Heart right ventricle (tissue), 16 donors: ENCODE measurements around the gene SOS2. TPM values are rescaled to one million over a fixed set of nuclear protein-coding genes. Genes with fewer than 3 reads are reported as not detected.
A peak's percentile ranks its signal among the peaks of the same experiment; 100 is the strongest.

Source experiments
- ATAC-seq, 8 donors: fragments of 200-7000 bp; cut with Tn5 transposase; one replicate each; pipeline ENCODE4 v1.9.1; 2020; ENCODE audit warnings: mild to moderate bottlenecking in 8 of 8, moderate library complexity in 8 of 8, moderate number of reproducible peaks in 1 of 8
- DNase-seq, 2 donors: peaks; one replicate each; pipeline ENCODE4 v3.0.0-alpha.2; 2020
- H3K27ac ChIP-seq, 10 donors: fragments of 200-600 bp; sonication (generic) in 2 of 10; one replicate each; pipeline versions ENCODE4 v1.5.0 to v1.8.0; 2020 to 2022; ENCODE audit warnings: mild to moderate bottlenecking in 3 of 10
- H3K27me3 ChIP-seq, 7 donors: fragments of 200-600 bp; one replicate each; pipeline ENCODE4 v1.8.0; 2021 to 2022; ENCODE audit warnings: mild to moderate bottlenecking in 2 of 7
- H3K36me3 ChIP-seq, 9 donors: fragments of 200-600 bp; sonication (generic) in 1 of 9; one replicate each; pipeline versions ENCODE4 v1.5.0 to v1.8.0; 2020 to 2022; ENCODE audit warnings: mild to moderate bottlenecking in 2 of 9
- H3K4me1 ChIP-seq, 9 donors: fragments of 200-600 bp; sonication (generic) in 1 of 9; one replicate each; pipeline versions ENCODE4 v1.5.0 to v1.8.0; 2020 to 2022; ENCODE audit warnings: mild to moderate bottlenecking in 4 of 9
- H3K4me3 ChIP-seq, 10 donors: fragments of 200-600 bp; sonication (generic) in 2 of 10; one replicate each; pipeline versions ENCODE4 v1.5.0 to v1.8.0; 2020 to 2022; ENCODE audit warnings: mild to moderate bottlenecking in 7 of 10, moderate library complexity in 2 of 10
- H3K9me3 ChIP-seq, 11 donors: fragments of 200-600 bp in 10 of 11; sonication (generic) in 2 of 11; one replicate each; pipeline versions ENCODE4 v1.5.0 to v1.8.0; 2013 to 2022; ENCODE audit warnings: mild to moderate bottlenecking in 2 of 11, control low read depth in 1 of 11, moderate library complexity in 1 of 11
- CTCF ChIP-seq, 9 donors: fragments of 200-600 bp; sonication (generic) in 2 of 9; IDR thresholded peaks; one replicate each; pipeline versions ENCODE4 v1.5.0 to v1.8.0; 2021 to 2022; ENCODE audit warnings: antibody characterized with exemption in 9 of 9, mild to moderate bottlenecking in 5 of 9, moderate library complexity in 1 of 9
- WGBS, 2 donors: extraction: QIAGEN DNeasy Blood & Tissue Kit; methylation state at CpG; one replicate each; pipeline ENCODE4 v1.1.7; 2013; ENCODE audit warnings: inconsistent platforms in 1 of 2; 5-methylcytosine and 5-hydroxymethylcytosine counted together
- intact Hi-C, 10 donors: fragments of 100-400 bp; cut with DNase I; formaldehyde crosslinking; loops; one replicate each; pipeline versions ENCODE4 v1.11.1 to v1.14.2; 2022
- polyA plus RNA-seq, 2 donors: library from polyadenylated mRNA; stranded (reverse); fragments of 200-250 nt; gene quantifications; one replicate each; pipeline ENCODE4 v1.2.3, GENCODE V29; 2013
- total RNA-seq, 10 donors: library from RNA; stranded (reverse); fragmentation: NEBNext Ultra II Directional in 3 of 10; extraction: Animal tissue kit (Norgen Biotek cat#: 25700) in 3 of 10; gene quantifications; one replicate each; pipeline versions ENCODE4 v1.2.1 to v1.2.4, GENCODE V29; 2021 to 2023
- donor health status: Arrhythmogenic right ventricular cardiomyopathy.
- donor health status: ischemic (EF 13 %, LVEDD 7.1; RV severe dilation, severe dysfunction).
- donor health status: healthy with polysubstance abuse.
- donor health status: DM: no; HTN: yes; CAD: no.
- donor health status: DM: no; HTN: no; CAD: no.
- donor health status: ischemic (EF 25% LVEDD 6.9; RV normal size, moderate dysfunction).
- donor health status: ischemic (EF 25% LVEDD 5.7; RV mildly dilated, moderate dysfunction).
- donor health status: healthy.
- donor health status: DM: yes; HTN: yes; CAD: no.
- donor health status: Ischemic cardiomyopathy.
- donor health status: ischemic (EF 35%, LVEDD 5.7; RV mildly dilated, moderate dysfunction).
- donor health status: nonischemic (EF 11% LVEDD 7.7; RV severe dilation, severe dysfunction).
- donor health status: DM: yes; HTN: yes; CAD: no.
- donor health status: PGD.
- donor health status: ischemic (EF 29% LVEDD 5.4; RV normal size, mild dysfunction).
- donor health status: nonischemic (EF 23%, LVEDD 6.1; RV moderate dilation, normal function).

Gene SOS2
- total and polyA plus RNA-seq, 12 donors = 10.1 to 40.0 (median 32.3) TPM

DNA sequence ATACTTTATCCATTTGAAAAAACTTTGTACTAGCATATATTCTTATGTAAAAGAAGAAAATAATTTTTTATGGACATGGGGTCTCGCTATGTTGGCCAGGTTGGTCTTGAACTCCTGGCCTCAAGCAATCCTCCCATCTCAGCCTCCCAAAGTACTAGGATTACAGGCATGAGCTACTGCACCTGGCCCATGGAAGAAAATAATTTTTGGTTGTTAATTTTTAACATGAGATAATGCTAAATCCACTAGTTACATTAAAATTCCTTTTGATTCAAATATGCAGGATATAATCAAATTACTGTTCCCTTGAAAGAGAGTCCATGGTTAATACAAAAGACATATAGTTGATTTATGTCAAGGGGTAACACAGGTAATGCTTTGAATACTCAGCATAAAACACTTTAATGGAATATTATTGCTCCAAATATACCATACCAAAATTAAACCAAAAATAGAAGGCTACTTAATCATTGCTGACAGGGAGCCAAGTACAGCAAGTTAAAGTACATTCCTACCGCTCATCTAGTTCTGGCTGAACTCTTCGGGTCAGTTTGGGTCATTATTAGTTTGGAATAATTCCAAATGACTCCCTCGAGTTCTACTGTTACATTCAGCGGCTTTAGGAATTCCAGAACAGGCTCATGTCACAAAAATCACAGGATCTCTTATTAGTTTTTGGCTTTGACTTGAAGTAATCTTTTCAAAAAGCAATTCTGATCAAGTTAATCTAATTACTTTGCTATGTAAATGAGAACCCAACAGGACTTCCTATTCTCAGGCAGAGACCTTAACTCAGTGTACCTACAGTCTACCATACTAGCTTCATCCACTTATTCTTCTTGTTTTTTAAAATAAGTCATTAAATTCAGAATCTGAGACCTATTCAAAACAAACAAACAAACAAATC, 6.1 kb downstream of the SOS2 start:
- WGBS, 2 donors = 22 to 25% methylated on average over 5 of the region's 5 CpGs
- intact Hi-C loops = loop anchor here in 1 of 10 donors (5.0 kb wide), 1 partner anchor 363 kb away; no protein-coding TSS in a partner anchor

DNA sequence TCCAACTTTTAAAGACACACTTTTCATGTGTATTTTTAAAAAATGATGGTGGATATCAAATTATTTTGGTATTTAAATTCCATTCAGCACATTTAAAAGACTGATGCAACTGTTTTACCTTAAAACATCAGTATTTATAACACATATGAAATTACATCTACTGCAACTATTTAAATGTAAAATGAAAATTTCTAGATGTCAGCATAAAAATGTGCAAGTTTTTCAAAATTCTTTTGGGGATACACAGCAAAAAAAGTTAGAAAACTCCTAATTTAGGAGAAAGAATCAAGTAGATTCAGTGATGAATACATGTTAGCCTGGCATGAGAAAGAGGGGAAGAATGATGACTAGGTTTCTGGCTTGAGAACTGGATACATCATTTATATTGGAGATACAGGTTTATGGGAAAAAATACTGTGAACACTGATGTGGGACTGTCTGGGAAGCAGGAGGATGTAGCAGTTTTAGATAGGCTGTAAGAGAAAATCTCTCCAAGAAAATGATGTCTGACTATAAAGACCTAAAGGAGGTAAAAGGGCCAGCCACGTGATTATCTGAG, 9.2 kb downstream of the SOS2 start:
- Histone ChIP-seq H3K9me3 (no peaks in the 10 kb centered on the region), H3K27me3 (no peaks in the 10 kb centered on the region), H3K4me1 (peaks cover 4 to 83% (median 48%) of the 10 kb centered on the region in 9 donors), H3K27ac (peak overlapping the region in 2 of 10 donors; percentile 37 to 42), H3K4me3 (no peak overlapping the region), H3K36me3 (peaks cover 0 to 12% (median 0%) of the 10 kb centered on the region in 9 donors)
- DNase-seq = no peak
- no peak for ATAC-seq
- 61 to 65% methylated on average over 1 of the region's 1 CpG for WGBS, 2 donors
- no peak for TF ChIP-seq CTCF (IDR thresholded peaks at IDR 0.05)
- intact Hi-C loops = no loop called here

More for the DNA sequence above, 6.1 kb downstream of the SOS2 start:
- Histone ChIP-seq H3K4me1 (peaks cover 9 to 91% (median 66%) of the 10 kb centered on the region in 9 donors), H3K27me3 (no peaks in the 10 kb centered on the region), H3K9me3 (no peaks in the 10 kb centered on the region), H3K36me3 (peaks cover 0 to 12% (median 0%) of the 10 kb centered on the region in 9 donors), H3K4me3 (peak overlapping the region in 2 of 10 donors; percentile 5), H3K27ac (peak overlapping the region in 9 of 10 donors; percentile 28 to 77 (median 55))
- ATAC-seq = peak; percentile 82 to 93 (median 91)
- peak in 1 of 2 donors; percentile 51 for DNase-seq
- TF ChIP-seq CTCF (IDR thresholded peaks at IDR 0.05) = no peak

DNA sequence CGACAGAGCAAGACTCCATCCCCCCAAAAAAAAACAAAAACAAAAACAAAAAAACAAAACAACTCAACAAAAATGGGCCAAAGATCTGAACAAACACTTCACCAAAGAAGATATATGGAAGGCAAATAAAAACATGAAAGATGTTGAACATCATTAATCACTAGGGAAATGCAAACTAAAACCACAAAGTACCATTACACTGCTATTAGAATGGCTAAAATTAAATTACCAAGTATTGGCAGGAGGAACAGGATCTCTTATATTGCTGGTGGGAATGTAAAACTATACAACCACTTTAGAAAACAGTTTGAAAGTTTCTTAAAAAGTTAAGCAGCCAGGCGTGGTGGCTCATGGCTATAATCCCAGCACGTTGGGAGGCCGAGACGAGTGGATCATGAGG, 12.9 kb downstream of the SOS2 start:
- no peak for TF ChIP-seq CTCF (IDR thresholded peaks at IDR 0.05)
- no peak for ATAC-seq
- Histone ChIP-seq H3K4me1 (peaks cover 0 to 91% (median 38%) of the 10 kb centered on the region in 9 donors), H3K27ac (no peak overlapping the region), H3K27me3 (no peaks in the 10 kb centered on the region), H3K4me3 (no peak overlapping the region), H3K9me3 (no peaks in the 10 kb centered on the region), H3K36me3 (peaks cover 0 to 10% (median 0%) of the 10 kb centered on the region in 9 donors)
- intact Hi-C loops = no loop called here
- 75 to 80% methylated on average over 5 of the region's 5 CpGs for WGBS, 2 donors
- DNase-seq = no peak

DNA sequence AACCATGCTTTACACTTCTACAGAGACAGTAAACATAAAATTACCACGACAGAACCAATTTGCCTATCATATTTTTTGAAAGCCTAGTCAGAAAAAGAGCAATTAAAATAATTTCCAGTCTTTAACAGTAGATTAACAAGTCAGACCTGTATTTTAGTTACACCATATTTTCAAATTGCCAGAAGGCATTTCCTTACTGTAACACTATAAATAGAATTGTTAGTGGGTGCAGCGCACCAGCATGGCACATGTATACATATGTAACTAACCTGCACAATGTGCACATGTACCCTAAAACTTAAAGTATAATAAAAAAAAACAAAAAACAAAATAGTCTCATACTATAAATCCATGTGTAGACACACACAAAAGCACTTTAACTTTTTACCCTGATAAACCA, 16.0 kb downstream of the SOS2 start:
- Histone ChIP-seq H3K27me3 (no peaks in the 10 kb centered on the region), H3K36me3 (no peaks in the 10 kb centered on the region), H3K4me1 (peaks cover 0 to 73% (median 34%) of the 10 kb centered on the region in 9 donors), H3K9me3 (no peaks in the 10 kb centered on the region), H3K4me3 (no peak overlapping the region), H3K27ac (no peak overlapping the region)
- ATAC-seq (no peak), DNase-seq (no peak)
- intact Hi-C loops = no loop called here
- 54 to 65% methylated on average over 2 of the region's 2 CpGs for WGBS, 2 donors
- no peak for TF ChIP-seq CTCF (IDR thresholded peaks at IDR 0.05)
